Natural killer cell (primary cell): Measurements from ENCODE around the gene USP34. TPM values are rescaled to one million over a fixed set of nuclear protein-coding genes. Genes with fewer than 3 reads are reported as not detected.

Experiments
- ATAC-seq, 3 donors: fragments of 150-1000 bp in 2 of 3; fragments of 200-7000 bp in 1 of 3; cut with Tn5 transposase; 1 replicate in 1 of 3; 2 replicates in 2 of 3; pipeline ENCODE4 v1.10.0; 2021; ENCODE audit warnings: mild to moderate bottlenecking in 2 of 3, moderate library complexity in 2 of 3
- DNase-seq, 2 donors: peaks; one replicate each; pipeline versions ENCODE4 v3.0.0 to v3.0.0-alpha.2; 2013 to 2021; ENCODE audit warnings: mixed read lengths in 1 of 2
- H3K27ac ChIP-seq: one replicate; pipeline ENCODE4 v1.5.1; 2013; ENCODE audit warnings: mild to moderate bottlenecking, low read length
- H3K27me3 ChIP-seq: one replicate; pipeline ENCODE4 v1.6.1; 2013; ENCODE audit warnings: low read length; ENCODE audit not compliant: control insufficient read depth, insufficient read depth
- H3K36me3 ChIP-seq: one replicate; pipeline ENCODE4 v1.6.1; 2013; ENCODE audit warnings: low read length; ENCODE audit not compliant: control insufficient read depth, insufficient read depth
- H3K4me1 ChIP-seq: one replicate; pipeline ENCODE4 v1.6.1; 2013; ENCODE audit warnings: low read length; ENCODE audit not compliant: control insufficient read depth, insufficient read depth
- H3K4me3 ChIP-seq: one replicate; pipeline ENCODE4 v1.5.1; 2013; ENCODE audit warnings: low read length
- H3K9me3 ChIP-seq: one replicate; pipeline ENCODE4 v1.6.1; 2013; ENCODE audit warnings: low read length; ENCODE audit not compliant: control insufficient read depth, insufficient read depth
- H3K27ac Mint-ChIP-seq, 2 donors: one replicate each; pipeline ENCODE4 v1.8.0; 2022; ENCODE audit warnings: mild to moderate bottlenecking in 2 of 2, mixed read lengths in 2 of 2, moderate library complexity in 1 of 2
- H3K27me3 Mint-ChIP-seq, 2 donors: one replicate each; pipeline ENCODE4 v1.8.0; 2022; ENCODE audit warnings: low read depth in 2 of 2, mixed read lengths in 2 of 2
- H3K36me3 Mint-ChIP-seq: one replicate; pipeline ENCODE4 v1.8.0; 2022; ENCODE audit warnings: mixed read lengths
- H3K4me1 Mint-ChIP-seq, 2 donors: one replicate each; pipeline ENCODE4 v1.8.0; 2022; ENCODE audit warnings: mixed read lengths in 2 of 2
- H3K4me3 Mint-ChIP-seq: one replicate; pipeline ENCODE4 v1.8.0; 2022; ENCODE audit warnings: mild to moderate bottlenecking, moderate library complexity, mixed read lengths
- H3K9me3 Mint-ChIP-seq, 2 donors: one replicate each; pipeline ENCODE4 v1.8.0; 2022; ENCODE audit warnings: mixed read lengths in 2 of 2
- WGBS: methylation state at CpG from one replicate; pipeline ENCODE4 v1.1.7; 2013; ENCODE audit warnings: missing lambda C conversion rate; ENCODE audit not compliant: insufficient coverage; 5-methylcytosine and 5-hydroxymethylcytosine counted together
- intact Hi-C: fragments of 100-400 bp; cut with micrococcal nuclease; formaldehyde crosslinking; loops from one replicate; pipeline ENCODE4 v1.14.2; 2022
- total RNA-seq, 4 donors: library from RNA; stranded (reverse); fragments of 120-200 nt in 1 of 4; gene quantifications; one replicate each; pipeline versions ENCODE4 v1.2.3 to v1.2.4, GENCODE V29; 2013 to 2022
- TF ChIP-seq, protein P1 (sequence below): fragments of 200-600 bp; IDR thresholded peaks from one replicate; pipeline ENCODE4 v1.8.0; 2022; ENCODE audit warnings: antibody characterized with exemption

The USP34 gene
- total RNA-seq, 3 donors from 2014 or later (not counting 1 experiment from before 2014, with no cell fraction given): 184 to 204 (median 199) TPM

DNA sequence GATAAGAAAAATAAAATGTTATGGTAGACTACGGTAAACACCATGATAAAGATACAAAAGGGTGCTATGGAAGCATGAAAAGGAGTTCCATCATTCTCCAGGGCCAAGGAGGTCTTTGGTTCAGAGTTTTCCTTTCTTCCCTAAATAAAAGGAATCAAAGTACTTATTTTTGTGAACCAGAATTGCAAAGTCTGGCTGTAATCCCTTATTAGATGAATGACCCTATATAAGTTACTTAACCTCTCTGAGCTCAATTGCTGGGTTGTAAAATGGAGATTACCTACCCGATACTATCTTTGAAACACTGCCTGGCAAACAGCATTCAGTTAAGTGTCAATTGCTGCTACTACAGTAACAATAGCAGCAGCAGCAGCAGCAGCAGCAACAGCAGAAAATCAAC is 218.9 kb downstream of the USP34 start:
- TF ChIP-seq, protein P1, sequence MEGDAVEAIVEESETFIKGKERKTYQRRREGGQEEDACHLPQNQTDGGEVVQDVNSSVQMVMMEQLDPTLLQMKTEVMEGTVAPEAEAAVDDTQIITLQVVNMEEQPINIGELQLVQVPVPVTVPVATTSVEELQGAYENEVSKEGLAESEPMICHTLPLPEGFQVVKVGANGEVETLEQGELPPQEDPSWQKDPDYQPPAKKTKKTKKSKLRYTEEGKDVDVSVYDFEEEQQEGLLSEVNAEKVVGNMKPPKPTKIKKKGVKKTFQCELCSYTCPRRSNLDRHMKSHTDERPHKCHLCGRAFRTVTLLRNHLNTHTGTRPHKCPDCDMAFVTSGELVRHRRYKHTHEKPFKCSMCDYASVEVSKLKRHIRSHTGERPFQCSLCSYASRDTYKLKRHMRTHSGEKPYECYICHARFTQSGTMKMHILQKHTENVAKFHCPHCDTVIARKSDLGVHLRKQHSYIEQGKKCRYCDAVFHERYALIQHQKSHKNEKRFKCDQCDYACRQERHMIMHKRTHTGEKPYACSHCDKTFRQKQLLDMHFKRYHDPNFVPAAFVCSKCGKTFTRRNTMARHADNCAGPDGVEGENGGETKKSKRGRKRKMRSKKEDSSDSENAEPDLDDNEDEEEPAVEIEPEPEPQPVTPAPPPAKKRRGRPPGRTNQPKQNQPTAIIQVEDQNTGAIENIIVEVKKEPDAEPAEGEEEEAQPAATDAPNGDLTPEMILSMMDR: no peak
- no peak overlapping the region for H3K4me3 ChIP-seq
- H3K9me3 ChIP-seq: no peaks in the 10 kb centered on the region
- peak overlapping the region; percentile 9 to 17 for H3K27ac Mint-ChIP-seq
- DNase-seq: no peak
- ATAC-seq: no peak
- no peak overlapping the region for H3K27ac ChIP-seq
- H3K9me3 Mint-ChIP-seq: no peaks in the 10 kb centered on the region
- peaks cover 70% of the 10 kb centered on the region for H3K36me3 ChIP-seq
- peaks cover 12% of the 10 kb centered on the region for H3K36me3 Mint-ChIP-seq
- intact Hi-C loops: no loop called here
- H3K4me3 Mint-ChIP-seq: no peak overlapping the region
- 100% methylated on average over 2 of the region's 2 CpGs for WGBS
- H3K4me1 ChIP-seq: no peaks in the 10 kb centered on the region
- H3K4me1 Mint-ChIP-seq: peaks cover 0 to 6% of the 10 kb centered on the region in 2 donors
- H3K27me3 ChIP-seq: no peaks in the 10 kb centered on the region
- H3K27me3 Mint-ChIP-seq: no peaks in the 10 kb centered on the region

- Mint-ChIP-seq H3K4me1 (peaks cover 0 to 6% of the 10 kb centered on the region in 2 donors), H3K27ac (no peak overlapping the region), H3K9me3 (no peaks in the 10 kb centered on the region), H3K4me3 (no peak overlapping the region), H3K36me3 (peaks cover 6% of the 10 kb centered on the region), H3K27me3 (no peaks in the 10 kb centered on the region)
- no peak overlapping the region for H3K4me3 ChIP-seq
- H3K4me1 ChIP-seq: no peaks in the 10 kb centered on the region
- ATAC-seq: no peak
- 96% methylated on average over 9 of the region's 9 CpGs for WGBS
- no peak overlapping the region for H3K27ac ChIP-seq
- TF ChIP-seq, protein P1: no peak
- peaks cover 62% of the 10 kb centered on the region for H3K36me3 ChIP-seq
- no peak for DNase-seq
- H3K27me3 ChIP-seq: no peaks in the 10 kb centered on the region
- H3K9me3 ChIP-seq: no peaks in the 10 kb centered on the region
- intact Hi-C loops: no loop called here
These were observed 221.3 kb downstream of the USP34 start for GRCh38 chr2:61249521-61250071.

GRCh38 chr2:61247204-61247812 is 223.6 kb downstream of the USP34 start:
- Mint-ChIP-seq H3K4me1 (no peaks in the 10 kb centered on the region), H3K27me3 (no peaks in the 10 kb centered on the region), H3K27ac (peak overlapping the region in 1 of 2 donors; percentile 3), H3K4me3 (no peak overlapping the region), H3K9me3 (no peaks in the 10 kb centered on the region), H3K36me3 (no peaks in the 10 kb centered on the region)
- no peaks in the 10 kb centered on the region for H3K9me3 ChIP-seq
- H3K36me3 ChIP-seq: peaks cover 60% of the 10 kb centered on the region
- H3K27ac ChIP-seq: no peak overlapping the region
- intact Hi-C loops: no loop called here
- TF ChIP-seq, protein P1: no peak
- H3K4me1 ChIP-seq: no peaks in the 10 kb centered on the region
- DNase-seq (no peak), ATAC-seq (no peak)
- H3K4me3 ChIP-seq: no peak overlapping the region
- no peaks in the 10 kb centered on the region for H3K27me3 ChIP-seq

- TF ChIP-seq, protein P1: no peak
- no peaks in the 10 kb centered on the region for H3K27me3 Mint-ChIP-seq
- Histone ChIP-seq H3K4me3 (no peak overlapping the region), H3K27me3 (no peaks in the 10 kb centered on the region), H3K36me3 (peaks cover 64% of the 10 kb centered on the region), H3K4me1 (no peaks in the 10 kb centered on the region), H3K9me3 (no peaks in the 10 kb centered on the region), H3K27ac (no peak overlapping the region)
- H3K9me3 Mint-ChIP-seq: no peaks in the 10 kb centered on the region
- no peak overlapping the region for H3K4me3 Mint-ChIP-seq
- DNase-seq (no peak), ATAC-seq (no peak)
- intact Hi-C loops: no loop called here
- WGBS: no CpG with 5 or more reads among the region's 1 CpG
- peak overlapping the region; percentile 9 to 19 for H3K27ac Mint-ChIP-seq
- H3K36me3 Mint-ChIP-seq: no peaks in the 10 kb centered on the region
- H3K4me1 Mint-ChIP-seq: no peaks in the 10 kb centered on the region
These were observed 226.2 kb downstream of the USP34 start for GRCh38 chr2:61244694-61245093.
